ENCODE measurements around the gene ATXN10.

DNA sequence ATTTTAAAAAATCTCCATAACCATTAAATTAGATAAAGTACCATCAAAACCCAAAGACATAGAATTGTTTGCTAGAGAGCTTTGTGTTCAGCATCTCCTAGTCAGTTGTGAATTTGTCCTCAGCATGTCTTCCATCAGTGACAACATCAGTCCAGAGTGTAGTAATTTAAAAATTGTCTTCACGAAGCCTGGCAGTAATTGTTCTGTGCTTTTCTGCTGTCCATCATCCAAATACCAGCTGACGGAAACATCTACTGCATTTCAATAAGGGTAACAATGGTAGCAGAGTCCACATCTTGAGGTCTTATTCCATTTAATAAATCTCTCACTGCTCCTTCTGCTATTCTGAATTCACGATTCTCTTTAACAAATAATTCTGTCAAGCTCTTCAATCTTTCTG, 121.5 kb downstream of the ATXN10 start:
- TF ChIP-seq, protein P1, sequence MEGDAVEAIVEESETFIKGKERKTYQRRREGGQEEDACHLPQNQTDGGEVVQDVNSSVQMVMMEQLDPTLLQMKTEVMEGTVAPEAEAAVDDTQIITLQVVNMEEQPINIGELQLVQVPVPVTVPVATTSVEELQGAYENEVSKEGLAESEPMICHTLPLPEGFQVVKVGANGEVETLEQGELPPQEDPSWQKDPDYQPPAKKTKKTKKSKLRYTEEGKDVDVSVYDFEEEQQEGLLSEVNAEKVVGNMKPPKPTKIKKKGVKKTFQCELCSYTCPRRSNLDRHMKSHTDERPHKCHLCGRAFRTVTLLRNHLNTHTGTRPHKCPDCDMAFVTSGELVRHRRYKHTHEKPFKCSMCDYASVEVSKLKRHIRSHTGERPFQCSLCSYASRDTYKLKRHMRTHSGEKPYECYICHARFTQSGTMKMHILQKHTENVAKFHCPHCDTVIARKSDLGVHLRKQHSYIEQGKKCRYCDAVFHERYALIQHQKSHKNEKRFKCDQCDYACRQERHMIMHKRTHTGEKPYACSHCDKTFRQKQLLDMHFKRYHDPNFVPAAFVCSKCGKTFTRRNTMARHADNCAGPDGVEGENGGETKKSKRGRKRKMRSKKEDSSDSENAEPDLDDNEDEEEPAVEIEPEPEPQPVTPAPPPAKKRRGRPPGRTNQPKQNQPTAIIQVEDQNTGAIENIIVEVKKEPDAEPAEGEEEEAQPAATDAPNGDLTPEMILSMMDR (IDR thresholded peaks at IDR 0.05), result no peak
- no peak for TF ChIP-seq POLR2A (IDR thresholded peaks at IDR 0.05)

All from lower leg skin (tissue), 3 donors.